Raji (cell line): ENCODE results near the gene METTL22.
A peak's percentile ranks its signal among the peaks of the same experiment; 100 is the strongest.

ENCODE experiments used
- POLR2A ChIP-seq: IDR thresholded peaks from 2 replicates; pipeline ENCODE4 v1.6.1; 2011; ENCODE audit warnings: low read depth, low read length, control low read depth; ENCODE audit not compliant: insufficient read depth

METTL22 gene

DNA sequence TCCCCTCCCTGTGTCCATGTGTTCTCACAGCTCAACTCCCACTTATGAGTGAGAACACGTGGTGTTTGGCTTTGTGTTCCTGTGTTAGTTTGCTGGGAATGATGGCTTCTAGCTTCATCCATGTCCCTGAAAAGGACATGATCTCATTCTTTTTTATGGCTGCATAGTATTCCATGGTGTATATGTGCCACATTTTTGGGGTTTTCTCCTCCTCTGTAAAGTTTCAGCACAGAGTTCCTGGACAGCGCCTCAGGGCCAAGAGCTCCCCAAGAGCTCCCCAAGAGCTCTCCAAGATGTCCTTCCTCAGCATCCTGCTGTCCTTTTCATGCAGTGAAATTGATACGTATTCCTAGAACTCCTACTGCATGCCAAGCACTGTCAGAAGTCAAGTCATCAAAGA is 46.0 kb downstream of the METTL22 start:
- no peak for TF ChIP-seq POLR2A

- TF ChIP-seq POLR2A, result no peak
These were observed 46.6 kb downstream of the METTL22 start for GRCh38 chr16:8668113-8668512.

- TF ChIP-seq POLR2A, result no peak
These were observed 48.0 kb downstream of the METTL22 start for GRCh38 chr16:8669481-8669880.

- TF ChIP-seq POLR2A, result no peak
These were observed 48.6 kb downstream of the METTL22 start for GRCh38 chr16:8670014-8670560.

GRCh38 chr16:8673611-8674412 is 52.3 kb downstream of the METTL22 start:
- TF ChIP-seq POLR2A, result no peak; the same call in 1 of the 2 replicates

DNA sequence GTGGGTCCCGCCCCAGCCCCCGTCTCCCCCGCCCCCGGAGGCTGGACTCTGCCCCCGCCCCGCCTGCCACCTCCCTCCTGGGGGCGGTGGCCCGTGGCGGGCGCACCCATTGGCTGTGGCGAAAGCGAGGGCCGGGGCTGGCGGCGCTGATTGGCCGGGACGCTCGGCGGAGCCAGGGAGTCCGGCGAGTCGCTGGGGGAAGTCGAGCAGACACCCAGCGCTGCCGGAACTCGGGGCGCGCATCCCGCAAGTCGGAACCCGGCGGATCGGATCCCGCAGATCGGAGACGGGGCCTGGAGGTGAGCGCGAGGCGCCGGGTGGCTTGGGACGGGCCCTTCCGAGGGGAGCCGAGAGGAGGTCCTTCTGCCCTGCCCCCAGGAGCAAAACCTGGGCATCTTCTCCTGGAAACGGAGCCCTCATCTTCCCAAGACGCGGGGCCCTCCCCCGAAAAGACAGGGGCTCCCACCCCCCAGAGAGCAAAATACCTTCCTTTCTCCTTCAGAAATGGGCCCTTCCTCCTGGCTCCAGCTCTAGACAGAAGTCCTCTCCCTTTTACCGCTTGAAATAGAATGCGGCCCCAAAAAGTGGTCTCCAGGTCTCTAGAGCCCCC is 53.0 kb downstream of the METTL22 start, which contains the start of gene ABAT:
Gene ABAT (plus strand): TSS at position 205 of the 610 bp plus-strand sequence. CDS start 61,123 bp downstream, outside the sequence.
- peak; percentile 50; the same call in 1 of the 2 replicates for TF ChIP-seq POLR2A

DNA sequence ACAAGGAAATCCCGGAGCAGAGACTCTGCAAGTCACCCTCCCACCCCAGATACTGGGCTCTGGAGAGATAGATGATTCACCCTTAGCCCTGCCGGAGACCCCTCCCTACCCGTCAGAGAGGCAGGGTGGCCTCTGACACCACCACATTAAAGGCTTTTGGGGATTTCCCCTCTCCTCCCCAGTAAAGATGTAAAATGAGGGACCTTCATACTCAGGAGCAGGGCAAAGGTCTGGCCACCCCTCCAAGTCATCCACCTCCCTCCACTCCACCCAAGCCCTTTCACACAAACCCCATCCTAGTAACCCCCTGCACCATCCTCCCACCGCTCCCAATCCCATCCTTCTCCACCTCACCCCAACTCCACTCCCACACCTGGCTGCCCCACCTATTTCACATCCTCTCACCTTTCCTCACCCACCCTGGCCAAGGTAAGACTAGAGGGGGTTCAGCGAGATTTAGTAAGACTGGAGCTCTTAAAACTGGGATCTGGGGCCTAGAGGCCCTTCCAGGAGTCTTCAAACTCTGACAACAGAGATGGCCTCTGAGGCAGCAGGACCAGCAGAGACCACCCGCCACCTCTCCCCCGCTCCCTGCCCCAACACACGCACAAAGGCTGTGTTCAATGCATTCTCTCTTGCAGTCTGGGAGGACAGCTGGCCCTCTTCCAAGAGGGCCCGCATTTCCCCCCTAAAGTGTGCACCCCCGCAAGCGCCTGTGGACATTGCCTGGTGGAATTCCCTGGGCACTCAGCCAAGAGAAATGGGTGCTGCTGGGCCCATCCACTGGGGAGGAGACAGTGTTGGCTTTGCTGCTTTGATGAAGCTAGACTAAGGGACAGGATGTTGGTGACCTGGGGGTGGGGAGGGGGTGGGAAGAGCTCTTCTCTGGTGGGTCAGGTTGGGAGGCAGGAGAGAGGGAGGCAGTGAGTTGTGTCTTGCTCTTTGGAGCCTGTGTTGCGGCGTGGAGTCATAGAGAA is 54.0 kb downstream of the METTL22 start:
- no peak for TF ChIP-seq POLR2A

GRCh38 chr16:8676160-8676547 is 54.7 kb downstream of the METTL22 start:
- no peak for TF ChIP-seq POLR2A

- TF ChIP-seq POLR2A, result no peak
These were observed 55.4 kb downstream of the METTL22 start for GRCh38 chr16:8676737-8677375.

GRCh38 chr16:8677481-8677880 is 56.0 kb downstream of the METTL22 start:
- no peak for TF ChIP-seq POLR2A

- no peak for TF ChIP-seq POLR2A
These were observed 56.8 kb downstream of the METTL22 start for GRCh38 chr16:8678068-8678927.

GRCh38 chr16:8679151-8679550 is 57.7 kb downstream of the METTL22 start:
- no peak for TF ChIP-seq POLR2A

DNA sequence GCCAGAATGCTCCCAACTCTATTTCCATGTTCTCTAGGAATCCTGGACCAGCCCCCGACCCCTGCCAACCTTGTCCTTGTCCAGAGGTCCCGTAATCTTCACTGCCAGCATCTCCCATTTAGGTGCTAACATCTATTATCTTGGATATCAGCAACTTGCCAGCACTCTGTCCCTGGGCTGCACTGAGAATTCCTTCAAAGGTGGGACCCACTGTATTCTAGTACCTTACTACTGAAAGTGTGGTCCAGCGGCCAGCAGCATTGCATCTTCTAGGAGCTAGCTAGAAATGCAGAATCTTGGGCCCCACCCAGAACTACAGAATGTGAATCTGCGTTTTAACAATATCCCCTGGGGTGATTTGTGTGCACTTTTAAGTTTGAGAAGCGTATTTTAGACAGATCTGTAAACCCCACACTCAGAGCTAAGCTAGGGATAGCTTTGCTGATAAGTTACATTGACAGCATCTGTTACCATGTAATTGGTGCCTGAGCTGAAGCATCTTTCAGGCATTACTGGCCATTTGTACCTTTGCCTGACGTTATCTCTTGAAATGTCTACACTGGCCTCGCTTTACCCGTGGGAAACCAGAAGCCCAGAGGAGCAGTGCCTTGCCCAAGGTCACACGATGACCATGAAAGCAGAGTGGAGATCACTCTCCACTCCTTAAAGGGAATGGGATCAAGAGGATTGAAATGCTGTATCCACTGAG is 61.2 kb downstream of the METTL22 start:
- TF ChIP-seq POLR2A, result no peak
